Kasumi-1 (cell line): ENCODE measurements around the gene TRPV6.

ENCODE experiments used
- DNase-seq, 2 experiments: peaks; one replicate each; lab custom pipeline; 2025; lab: John Stamatoyannopoulos, UW

The TRPV6 gene

GRCh38 chr7:142851919-142852318, 33.6 kb downstream of the TRPV6 start:
- DNase-seq: no peak

DNA sequence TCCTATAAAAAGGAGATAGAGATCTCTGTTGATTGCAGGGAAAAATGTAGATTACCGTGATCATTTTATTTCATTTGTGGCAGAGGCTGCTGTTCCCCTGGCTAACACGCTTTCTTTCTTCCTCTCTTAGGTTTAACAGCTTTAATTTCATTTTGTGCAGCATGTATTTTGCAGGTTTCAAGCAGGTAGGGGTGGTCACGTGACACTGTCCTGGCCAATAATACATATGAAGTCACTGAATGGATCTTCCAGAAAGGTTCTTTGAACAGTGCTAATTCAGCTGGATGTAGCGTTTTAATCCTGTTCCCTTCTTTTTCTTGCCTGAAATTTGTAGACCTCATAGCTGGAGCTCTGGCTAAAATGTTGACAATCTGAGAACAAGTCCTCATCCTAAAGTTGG, 34.3 kb downstream of the TRPV6 start:
- DNase-seq: no peak

DNA sequence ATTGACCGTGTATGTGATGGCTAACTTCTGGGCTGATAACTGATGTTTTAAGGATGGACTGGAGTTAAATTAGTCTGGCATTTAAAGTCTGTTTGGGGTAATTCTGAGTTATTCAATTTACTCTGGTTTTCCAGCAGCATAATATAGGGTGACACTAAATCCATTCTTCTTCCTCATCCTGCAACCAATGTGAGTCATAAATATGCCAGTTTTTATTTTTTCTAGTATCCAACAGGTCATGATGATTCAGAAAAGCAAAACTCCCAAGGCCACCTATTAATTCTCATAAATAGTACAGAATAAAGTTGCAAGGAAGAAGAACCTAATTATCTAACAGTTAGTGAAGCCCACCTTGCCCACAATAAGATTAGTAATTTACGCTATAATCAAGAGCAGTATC, 38.2 kb downstream of the TRPV6 start:
- DNase-seq: no peak

DNA sequence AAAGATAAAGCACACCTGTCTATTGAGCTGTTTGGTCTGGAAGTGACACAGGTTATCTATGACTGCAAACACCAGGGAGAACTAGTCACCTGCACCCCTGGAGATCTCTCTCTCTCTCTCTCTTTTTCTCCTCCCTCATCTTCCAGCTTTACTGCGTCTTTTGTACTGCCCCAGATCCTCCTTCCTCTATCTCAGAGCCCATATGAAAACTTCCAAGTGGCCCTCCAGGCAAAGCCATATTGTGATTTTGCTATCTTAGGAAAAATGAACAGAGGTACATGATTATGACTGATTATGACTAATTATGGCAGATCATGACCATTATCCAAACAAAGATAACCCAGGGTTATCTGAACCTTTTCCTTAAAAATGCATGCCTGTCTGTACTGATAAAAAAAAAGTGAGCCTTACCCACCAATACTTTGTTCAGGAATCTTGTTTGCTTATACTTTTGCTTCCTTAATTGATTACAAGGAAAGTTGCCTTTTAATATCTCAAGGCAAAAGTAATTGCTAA, 43.2 kb downstream of the TRPV6 start:
- DNase-seq: no peak

DNA sequence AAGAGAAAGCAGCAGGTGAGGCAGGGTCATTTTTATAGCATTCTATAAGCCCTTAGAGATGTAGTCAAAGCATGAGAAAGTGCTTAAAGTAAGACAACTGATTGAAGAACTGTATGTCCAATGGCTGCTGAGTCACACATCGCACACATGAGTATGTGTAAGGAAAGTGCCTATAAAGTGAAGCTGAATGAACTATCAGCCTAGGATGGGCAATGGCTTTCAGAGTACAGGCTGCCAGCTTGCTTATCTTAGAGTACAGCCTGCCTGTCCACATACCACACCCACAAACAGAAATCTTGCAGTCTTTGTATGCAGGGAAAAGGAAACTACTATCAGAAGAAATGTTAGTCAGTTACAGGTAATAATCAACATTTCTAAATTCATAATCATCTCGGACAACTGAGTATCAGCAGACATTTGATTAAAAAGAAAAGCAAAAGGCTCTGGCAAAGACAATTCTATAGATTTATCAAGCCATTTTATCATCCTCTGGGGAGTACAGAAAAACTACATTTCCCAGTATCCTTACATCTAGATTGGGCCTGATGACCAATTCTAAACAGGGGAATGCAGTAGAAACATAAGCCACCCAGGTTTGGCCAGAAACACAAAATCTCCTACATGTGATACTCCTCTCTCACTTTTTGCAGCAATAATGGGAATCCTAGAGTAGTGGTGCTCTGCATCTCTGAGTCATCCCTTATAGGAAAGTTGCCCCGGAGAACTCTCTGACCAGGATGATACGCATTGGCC, 46.9 kb downstream of the TRPV6 start:
- DNase-seq: no peak

GRCh38 chr7:142836426-142836825, 49.1 kb downstream of the TRPV6 start:
- DNase-seq: no peak

DNA sequence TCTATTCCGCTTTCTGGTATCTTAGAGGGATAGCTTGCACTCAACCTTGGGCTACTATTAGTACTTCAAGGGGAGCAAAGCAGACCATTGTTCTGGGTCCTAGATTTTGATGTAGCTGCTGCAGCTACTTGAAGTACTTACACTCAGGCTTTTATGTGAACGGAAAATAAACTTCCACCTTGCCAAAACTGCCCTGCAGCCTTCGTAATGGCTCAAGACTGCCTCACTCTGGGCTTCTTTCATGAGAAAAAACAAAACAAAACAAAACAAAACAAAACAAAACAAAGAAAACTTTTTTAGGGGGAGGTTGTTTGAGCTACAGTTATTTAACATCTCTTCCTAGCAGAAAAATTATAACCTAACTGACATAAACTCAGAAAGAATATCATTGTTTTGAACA, 50.1 kb downstream of the TRPV6 start:
- no peak for DNase-seq

DNA sequence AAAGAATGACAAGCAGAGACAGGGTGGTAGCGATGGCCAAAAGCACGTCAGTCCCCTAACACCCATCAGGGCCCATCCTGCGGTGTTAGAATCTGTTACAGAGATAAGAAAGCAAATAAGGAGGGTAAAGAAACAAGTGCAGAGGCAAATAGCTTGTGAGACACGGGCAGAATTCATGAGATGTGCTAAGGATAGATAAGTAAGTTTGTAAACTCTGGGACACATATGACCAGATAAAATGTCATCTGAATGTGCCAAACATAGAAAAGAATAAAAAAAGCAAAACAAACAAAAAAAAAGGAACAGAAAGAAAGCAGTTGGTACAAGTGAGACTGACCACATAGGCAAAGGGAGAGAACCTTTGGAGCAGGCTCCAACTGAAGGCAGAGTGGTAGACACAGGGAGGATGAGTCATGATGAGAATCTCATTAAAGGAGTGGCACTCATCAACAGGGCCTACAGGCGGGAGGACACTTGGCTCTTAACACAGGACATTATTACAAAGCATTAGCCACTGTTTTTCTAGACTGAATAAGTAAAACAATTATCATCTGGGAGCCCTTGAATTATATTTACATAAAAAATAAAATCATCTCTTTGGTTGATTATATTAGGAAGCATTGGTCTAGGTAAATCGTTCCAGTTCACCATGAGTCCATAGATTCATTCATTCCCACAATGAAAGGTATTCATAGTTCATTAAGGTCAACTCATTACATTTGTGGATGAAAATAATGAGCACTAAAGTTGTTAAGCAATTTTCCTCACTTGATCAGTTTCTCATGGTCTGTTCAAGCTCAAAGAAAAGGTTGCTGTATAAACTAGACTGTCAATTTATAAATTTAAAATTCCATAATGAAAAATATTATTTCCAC, 52.1 kb downstream of the TRPV6 start:
- no peak for DNase-seq

- DNase-seq: no peak
Measured at GRCh38 chr7:142832417-142832816, 53.1 kb downstream of the TRPV6 start.

- DNase-seq: no peak
Measured at GRCh38 chr7:142827951-142828500, 57.5 kb downstream of the TRPV6 start.

DNA sequence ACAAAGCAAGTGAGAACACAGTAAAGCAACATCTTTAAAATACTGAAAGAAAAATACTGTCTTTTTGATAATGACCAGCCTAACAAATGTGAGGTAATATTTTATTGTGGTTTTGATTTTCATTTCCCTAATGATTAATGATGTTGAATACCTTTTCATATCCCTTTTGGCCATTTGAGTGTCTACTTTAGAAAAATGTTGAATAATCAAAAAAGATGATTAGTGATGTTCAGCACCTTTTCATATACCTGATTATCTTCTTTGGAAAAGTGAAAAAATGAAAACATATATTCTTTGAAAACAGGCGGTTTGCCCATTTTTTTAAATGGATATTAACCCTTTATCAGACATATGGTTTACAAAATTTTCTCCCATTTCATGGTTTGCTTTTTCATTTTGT, 62.8 kb downstream of the TRPV6 start:
- no peak for DNase-seq
